CD14-positive monocyte (primary cell): ENCODE data around the gene CHAC2. TPM values are rescaled to one million over a fixed set of nuclear protein-coding genes. Genes with fewer than 3 reads are reported as not detected.
A peak's percentile ranks its signal among the peaks of the same experiment; 100 is the strongest.

Experiments used
- DNase-seq, 3 donors: peaks; one replicate each; pipeline ENCODE4 v3.0.0-alpha.2; 2011 to 2022
- H2AFZ ChIP-seq: 2 replicates; pipeline ENCODE4 v1.6.0; 2012; ENCODE audit warnings: mild to moderate bottlenecking, low read depth, low read length, inconsistent platforms; ENCODE audit not compliant: insufficient read depth, poor library complexity, severe bottlenecking
- H3K27ac ChIP-seq, 2 donors: 1 replicate in 1 of 2; 2 replicates in 1 of 2; pipeline ENCODE4 v1.5.1; 2012 to 2013; ENCODE audit warnings: low read length in 2 of 2, control low read depth in 1 of 2, inconsistent platforms in 1 of 2, low read depth in 1 of 2, mild to moderate bottlenecking in 1 of 2
- H3K27me3 ChIP-seq, 2 donors: one replicate each; pipeline versions ENCODE4 v1.6.0 to v1.6.1; 2011 to 2013; ENCODE audit warnings: low read length in 2 of 2; ENCODE audit not compliant: control insufficient read depth in 2 of 2, insufficient read depth in 2 of 2
- H3K36me3 ChIP-seq, 2 donors: replicated peaks in 1 of 2; 1 replicate in 1 of 2; 2 replicates in 1 of 2; pipeline versions ENCODE4 v1.5.1 to v1.6.1; 2012 to 2013; ENCODE audit warnings: low read length in 2 of 2, control low read depth in 1 of 2, inconsistent platforms in 1 of 2, mild to moderate bottlenecking in 1 of 2; ENCODE audit not compliant: insufficient read depth in 2 of 2, control insufficient read depth in 1 of 2
- H3K4me1 ChIP-seq, 2 donors: 1 replicate in 1 of 2; 2 replicates in 1 of 2; pipeline versions ENCODE4 v1.5.1 to v1.6.1; 2012 to 2013; ENCODE audit warnings: low read length in 2 of 2, control low read depth in 1 of 2, inconsistent platforms in 1 of 2, mild to moderate bottlenecking in 1 of 2, moderate library complexity in 1 of 2; ENCODE audit not compliant: insufficient read depth in 2 of 2, control insufficient read depth in 1 of 2
- H3K4me2 ChIP-seq: replicated peaks from 2 replicates; pipeline ENCODE3; 2012; ENCODE audit warnings: low read length, moderate library complexity, mild to moderate bottlenecking; ENCODE audit not compliant: poor library complexity, severe bottlenecking; ENCODE audit errors: extremely low read depth
- H3K4me3 ChIP-seq, 3 experiments: fragments of 200-600 bp in 1 of 3; sonication (generic) in 1 of 3; replicated peaks in 1 of 3; 1 replicate in 2 of 3; 2 replicates in 1 of 3; pipeline ENCODE4 v1.5.1; 2011 to 2013; ENCODE audit warnings: low read length in 3 of 3, mild to moderate bottlenecking in 3 of 3, control low read depth in 2 of 3, low read depth in 2 of 3, inconsistent platforms in 1 of 3, moderate library complexity in 1 of 3
- H3K79me2 ChIP-seq: 2 replicates; pipeline ENCODE4 v1.6.0; 2012; ENCODE audit warnings: mild to moderate bottlenecking, control low read depth, inconsistent platforms, low read length, moderate library complexity; ENCODE audit not compliant: insufficient read depth
- H3K9ac ChIP-seq: 2 replicates; pipeline ENCODE4 v1.6.0; 2017; ENCODE audit warnings: low read length, mild to moderate bottlenecking; ENCODE audit not compliant: insufficient read depth, poor library complexity, severe bottlenecking
- H3K9me3 ChIP-seq, 2 donors: replicated peaks in 1 of 2; 1 replicate in 1 of 2; 2 replicates in 1 of 2; pipeline versions ENCODE4 v1.5.1 to v1.6.1; 2012 to 2013; ENCODE audit warnings: low read length in 2 of 2, control low read depth in 1 of 2; ENCODE audit not compliant: control insufficient read depth in 1 of 2, insufficient read depth in 1 of 2
- H4K20me1 ChIP-seq: 2 replicates; pipeline ENCODE4 v1.6.0; 2012; ENCODE audit warnings: mild to moderate bottlenecking, low read length, control low read depth, moderate library complexity; ENCODE audit not compliant: insufficient read depth
- H3K27ac Mint-ChIP-seq, 7 donors: one replicate each; pipeline ENCODE4 v1.8.0; 2020; ENCODE audit warnings: mild to moderate bottlenecking in 7 of 7, mixed read lengths in 7 of 7, moderate library complexity in 6 of 7, inconsistent platforms in 2 of 7
- H3K27me3 Mint-ChIP-seq, 3 donors: one replicate each; pipeline ENCODE4 v1.8.0; 2021 to 2022; ENCODE audit warnings: low read depth in 3 of 3, mild to moderate bottlenecking in 3 of 3, mixed read lengths in 3 of 3, moderate library complexity in 3 of 3, inconsistent platforms in 1 of 3
- H3K36me3 Mint-ChIP-seq, 2 donors: one replicate each; pipeline ENCODE4 v1.8.0; 2020; ENCODE audit warnings: mixed read lengths in 2 of 2, inconsistent platforms in 1 of 2, mild to moderate bottlenecking in 1 of 2
- H3K4me1 Mint-ChIP-seq: one replicate; pipeline ENCODE4 v1.8.0; 2020; ENCODE audit warnings: mild to moderate bottlenecking, mixed read lengths
- H3K4me3 Mint-ChIP-seq, 2 donors: one replicate each; pipeline ENCODE4 v1.8.0; 2020; ENCODE audit warnings: mild to moderate bottlenecking in 2 of 2, mixed read lengths in 2 of 2, moderate library complexity in 1 of 2
- H3K9me3 Mint-ChIP-seq, 7 donors: one replicate each; pipeline ENCODE4 v1.8.0; 2020 to 2022; ENCODE audit warnings: mixed read lengths in 7 of 7, mild to moderate bottlenecking in 6 of 7, moderate library complexity in 6 of 7, inconsistent platforms in 2 of 7
- CTCF ChIP-seq: fragments of 200-600 bp; IDR thresholded peaks from one replicate; pipeline ENCODE4 v1.8.0; 2022; ENCODE audit warnings: antibody characterized with exemption, mild to moderate bottlenecking
- WGBS: methylation state at CpG from one replicate; pipeline ENCODE4 v1.1.5; 2013; ENCODE audit warnings: missing lambda C conversion rate; ENCODE audit not compliant: insufficient coverage; 5-methylcytosine and 5-hydroxymethylcytosine counted together
- intact Hi-C, 2 donors: fragments of 100-400 bp; cut with micrococcal nuclease; formaldehyde crosslinking; loops; one replicate each; pipeline versions ENCODE4 v1.15.0 to v1.15.1; 2023
- polyA plus RNA-seq, 3 donors: library from polyadenylated mRNA; depleted of rRNA in 1 of 3; unstranded in 2 of 3; stranded (reverse) in 1 of 3; fragments of 300-500 nt in 2 of 3; fragments of >200 nt in 1 of 3; fragmentation: Illumina TruSeq in 2 of 3; gene quantifications; 1 replicate in 2 of 3; 2 replicates in 1 of 3; pipeline ENCODE4 v1.2.3, GENCODE V29; 2012 to 2021

Gene CHAC2
- polyA plus RNA-seq, 3 donors, result 0.07 to 0.40 (median 0.20) TPM

- peak; percentile 8 to 26 (median 19) for DNase-seq
- Mint-ChIP-seq H3K27ac (peak overlapping the region; percentile 85 to 98 (median 94)), H3K36me3 (peaks cover 2% of the 10 kb centered on the region in 2 donors), H3K27me3 (no peaks in the 10 kb centered on the region), H3K9me3 (peaks cover 0 to 2% (median 0%) of the 10 kb centered on the region in 7 donors), H3K4me3 (peak overlapping the region; percentile 96 to 99), H3K4me1 (peaks cover 42% of the 10 kb centered on the region)
- under 1% methylated on average over 10 of the region's 17 CpGs for WGBS
- no peaks in the 10 kb centered on the region for H3K9me3 ChIP-seq
- H3K36me3 ChIP-seq, result no peaks in the 10 kb centered on the region
- no peaks in the 10 kb centered on the region for H3K27me3 ChIP-seq
- H4K20me1 ChIP-seq, result peaks cover 6% of the 10 kb centered on the region
- peak overlapping the region; percentile 98 for H3K4me2 ChIP-seq
- peak overlapping the region; percentile 96 to 98 (median 96) for H3K4me3 ChIP-seq
- H3K9ac ChIP-seq, result peak overlapping the region; percentile 83
- TF ChIP-seq CTCF, result no peak
- peaks cover 99% of the 10 kb centered on the region for H3K79me2 ChIP-seq
- H3K27ac ChIP-seq, result peak overlapping the region; percentile 79 to 91
- peak overlapping the region; percentile 91 for H2AFZ ChIP-seq
- intact Hi-C loops, result no loop called here
- peaks cover 23 to 33% of the 10 kb centered on the region in 2 donors for H3K4me1 ChIP-seq
Observed at GRCh38 chr2:53787614-53788289, 20.1 kb downstream of the CHAC2 start.

- Histone ChIP-seq H2AFZ (no peak overlapping the region), H3K79me2 (peaks cover 55% of the 10 kb centered on the region), H4K20me1 (peaks cover 6% of the 10 kb centered on the region), H3K9ac (no peak overlapping the region), H3K36me3 (peaks cover 32 to 44% of the 10 kb centered on the region in 2 donors), H3K27me3 (no peaks in the 10 kb centered on the region), H3K4me1 (peaks cover 3 to 4% of the 10 kb centered on the region in 2 donors), H3K27ac (no peak overlapping the region), H3K4me3 (no peak overlapping the region), H3K9me3 (no peaks in the 10 kb centered on the region), H3K4me2 (no peak overlapping the region)
- no peak overlapping the region for H3K27ac Mint-ChIP-seq
- no peaks in the 10 kb centered on the region for H3K9me3 Mint-ChIP-seq
- H3K27me3 Mint-ChIP-seq, result no peaks in the 10 kb centered on the region
- intact Hi-C loops, result no loop called here
- H3K4me1 Mint-ChIP-seq, result peaks cover 7% of the 10 kb centered on the region
- DNase-seq, result no peak
- H3K36me3 Mint-ChIP-seq, result peaks cover 28 to 39% of the 10 kb centered on the region in 2 donors
- WGBS, result no CpG with 5 or more reads among the region's 3 CpGs
- TF ChIP-seq CTCF, result no peak
- H3K4me3 Mint-ChIP-seq, result no peak overlapping the region
Observed at GRCh38 chr2:53793261-53793660, 25.7 kb downstream of the CHAC2 start.
